ENCODE results near the gene PPFIA2. TPM values are rescaled to one million over a fixed set of nuclear protein-coding genes. Genes with fewer than 3 reads are reported as not detected.

Gene PPFIA2
- total and polyA plus RNA-seq, 10 of the 15 experiments (the other 5 are each of a cell fraction or from before 2014, with no cell fraction given), result 0.06 to 0.39 (median 0.18) TPM; not detected in 6

- SMC1A ChIA-PET (ENCODE audit: uncharacterized antibody, unreplicated experiment), result interaction anchor here (1.2 kb wide), 1 partner anchor 12 kb away, joined by 4 read pairs; no protein-coding TSS in a partner anchor
- intact Hi-C loops (cut with micrococcal nuclease; ENCODE audit: unreplicated experiment), result no loop called here
- Histone ChIP-seq H3K9ac (ENCODE audit: control insufficient read depth, insufficient read depth, low read length) (no peak overlapping the region), H3K4me1 (ENCODE audit: control insufficient read depth, insufficient read depth, low read length) (no peaks in the 10 kb centered on the region), H2AFZ (ENCODE audit: control insufficient read depth, low read depth, low read length) (no peak overlapping the region), H3K36me3 (ENCODE audit: control insufficient read depth in 2 of 2, insufficient read depth in 2 of 2, low read length in 1 of 2) (no peaks in the 10 kb centered on the region), H3K4me3 (no peak overlapping the region), H3K4me2 (ENCODE audit: control insufficient read depth, insufficient read depth) (no peak overlapping the region), H3K27me3 (replicated peaks in 1 of 2; ENCODE audit: control insufficient read depth in 2 of 2, insufficient read depth in 2 of 2, low read length in 1 of 2) (no peaks in the 10 kb centered on the region), H3K27ac (ENCODE audit: control insufficient read depth, insufficient read depth) (no peak overlapping the region), H4K20me1 (ENCODE audit: control insufficient read depth, insufficient read depth) (no peaks in the 10 kb centered on the region), H3K79me2 (ENCODE audit: control insufficient read depth, insufficient read depth, low read length) (no peaks in the 10 kb centered on the region), H3K9me3 (replicated peaks; ENCODE audit: control insufficient read depth, insufficient read depth, low read length) (no peaks in the 10 kb centered on the region)
- POLR2A ChIA-PET, result no interaction called here
- in situ Hi-C loops (cut with MboI), result no loop called here
- BruUV-seq (replicated peaks), result no TSS peak
- RAD21 ChIA-PET (ENCODE audit: unreplicated experiment), result no interaction called here
- 0% methylated on average over 2 of the region's 2 CpGs for WGBS (ENCODE audit: insufficient coverage, insufficient replicate concordance, low lambda C conversion rate, missing lambda C conversion rate)
- peak; percentile 84 for ATAC-seq
- CTCF ChIA-PET, result interaction anchor here (0.6 to 1.5 kb wide), 5 partner anchors 20 to 829 kb away, joined by 3 to 4 read pairs (median 4); no protein-coding TSS in a partner anchor
- TF ChIP-seq NRF1 (conservative IDR thresholded peaks at IDR 0.05; ENCODE audit: low read depth, low read length), result no peak
- no peak for TF ChIP-seq MEF2A (IDR thresholded peaks at IDR 0.05; ENCODE audit: insufficient read depth, low read depth, low read length)
- TF ChIP-seq, protein P1, sequence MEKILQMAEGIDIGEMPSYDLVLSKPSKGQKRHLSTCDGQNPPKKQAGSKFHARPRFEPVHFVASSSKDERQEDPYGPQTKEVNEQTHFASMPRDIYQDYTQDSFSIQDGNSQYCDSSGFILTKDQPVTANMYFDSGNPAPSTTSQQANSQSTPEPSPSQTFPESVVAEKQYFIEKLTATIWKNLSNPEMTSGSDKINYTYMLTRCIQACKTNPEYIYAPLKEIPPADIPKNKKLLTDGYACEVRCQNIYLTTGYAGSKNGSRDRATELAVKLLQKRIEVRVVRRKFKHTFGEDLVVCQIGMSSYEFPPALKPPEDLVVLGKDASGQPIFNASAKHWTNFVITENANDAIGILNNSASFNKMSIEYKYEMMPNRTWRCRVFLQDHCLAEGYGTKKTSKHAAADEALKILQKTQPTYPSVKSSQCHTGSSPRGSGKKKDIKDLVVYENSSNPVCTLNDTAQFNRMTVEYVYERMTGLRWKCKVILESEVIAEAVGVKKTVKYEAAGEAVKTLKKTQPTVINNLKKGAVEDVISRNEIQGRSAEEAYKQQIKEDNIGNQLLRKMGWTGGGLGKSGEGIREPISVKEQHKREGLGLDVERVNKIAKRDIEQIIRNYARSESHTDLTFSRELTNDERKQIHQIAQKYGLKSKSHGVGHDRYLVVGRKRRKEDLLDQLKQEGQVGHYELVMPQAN (conservative IDR thresholded peaks at IDR 0.05), result no peak
- TF ChIP-seq NFIC (IDR thresholded peaks at IDR 0.05; ENCODE audit: low read depth, low read length), result no peak
- TF ChIP-seq POLR2AphosphoS5 (IDR thresholded peaks at IDR 0.05; ENCODE audit: low read length), result no peak
- no peak for TF ChIP-seq EGR1 (IDR thresholded peaks at IDR 0.05; ENCODE audit: borderline replicate concordance in 1 of 2, low read depth in 2 of 2, low read length in 2 of 2)
- TF ChIP-seq, protein P2, sequence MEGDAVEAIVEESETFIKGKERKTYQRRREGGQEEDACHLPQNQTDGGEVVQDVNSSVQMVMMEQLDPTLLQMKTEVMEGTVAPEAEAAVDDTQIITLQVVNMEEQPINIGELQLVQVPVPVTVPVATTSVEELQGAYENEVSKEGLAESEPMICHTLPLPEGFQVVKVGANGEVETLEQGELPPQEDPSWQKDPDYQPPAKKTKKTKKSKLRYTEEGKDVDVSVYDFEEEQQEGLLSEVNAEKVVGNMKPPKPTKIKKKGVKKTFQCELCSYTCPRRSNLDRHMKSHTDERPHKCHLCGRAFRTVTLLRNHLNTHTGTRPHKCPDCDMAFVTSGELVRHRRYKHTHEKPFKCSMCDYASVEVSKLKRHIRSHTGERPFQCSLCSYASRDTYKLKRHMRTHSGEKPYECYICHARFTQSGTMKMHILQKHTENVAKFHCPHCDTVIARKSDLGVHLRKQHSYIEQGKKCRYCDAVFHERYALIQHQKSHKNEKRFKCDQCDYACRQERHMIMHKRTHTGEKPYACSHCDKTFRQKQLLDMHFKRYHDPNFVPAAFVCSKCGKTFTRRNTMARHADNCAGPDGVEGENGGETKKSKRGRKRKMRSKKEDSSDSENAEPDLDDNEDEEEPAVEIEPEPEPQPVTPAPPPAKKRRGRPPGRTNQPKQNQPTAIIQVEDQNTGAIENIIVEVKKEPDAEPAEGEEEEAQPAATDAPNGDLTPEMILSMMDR (IDR thresholded peaks at IDR 0.05 in 2 of 3, conservative IDR thresholded peaks at IDR 0.05 in 1 of 3; ENCODE audit: control insufficient read depth in 2 of 3, extremely low read depth in 1 of 3, insufficient read depth in 1 of 3, low read depth in 3 of 3, low read length in 3 of 3), result peak; percentile 39 to 72 (median 51); a peak in 5 of 6 replicates
- TF ChIP-seq NFYA (IDR thresholded peaks at IDR 0.05; ENCODE audit: borderline replicate concordance, low read depth, low read length), result no peak
- TF ChIP-seq SMC3 (IDR thresholded peaks at IDR 0.05; ENCODE audit: borderline replicate concordance, low read length), result peak; percentile 18; the same call in 1 of the 2 replicates
- no peak for TF ChIP-seq MYC (IDR thresholded peaks at IDR 0.05; ENCODE audit: insufficient read depth, insufficient read length, insufficient replicate concordance, low read length, severe bottlenecking)
- TF ChIP-seq ZSCAN29 (IDR thresholded peaks at IDR 0.05), result no peak
- peak; percentile 30; the same call in 1 of the 2 replicates for TF ChIP-seq RAD21 (IDR thresholded peaks at IDR 0.05; ENCODE audit: insufficient read depth, low read depth, low read length)
- FAIRE-seq, result no peak
- DNase-seq (ENCODE audit: low read depth, low spot score), result no peak
These were observed 430.1 kb downstream of the PPFIA2 start for GRCh38 chr12:81329085-81329484.

Data from GM12878 (cell line).